IgD-negative memory B cell (primary cell): Measurements from ENCODE around the gene HYAL2. TPM values are rescaled to one million over a fixed set of nuclear protein-coding genes. Genes with fewer than 3 reads are reported as not detected.
A peak's percentile ranks its signal among the peaks of the same experiment; 100 is the strongest.

Experiments used
- H3K27ac Mint-ChIP-seq, 3 donors: one replicate each; pipeline ENCODE4 v1.8.0; 2020 to 2022; ENCODE audit warnings: mild to moderate bottlenecking in 3 of 3, mixed read lengths in 3 of 3, moderate library complexity in 1 of 3
- H3K27me3 Mint-ChIP-seq: one replicate; pipeline ENCODE4 v1.8.0; 2021; ENCODE audit warnings: mixed read lengths
- H3K36me3 Mint-ChIP-seq: one replicate; pipeline ENCODE4 v1.8.0; 2020; ENCODE audit warnings: mild to moderate bottlenecking, mixed read lengths
- H3K4me1 Mint-ChIP-seq, 3 donors: one replicate each; pipeline ENCODE4 v1.8.0; 2020 to 2022; ENCODE audit warnings: mixed read lengths in 3 of 3, mild to moderate bottlenecking in 1 of 3
- H3K4me3 Mint-ChIP-seq, 4 donors: one replicate each; pipeline ENCODE4 v1.8.0; 2020 to 2022; ENCODE audit warnings: mild to moderate bottlenecking in 4 of 4, mixed read lengths in 4 of 4, moderate library complexity in 3 of 4
- H3K9me3 Mint-ChIP-seq, 3 donors: one replicate each; pipeline ENCODE4 v1.8.0; 2020 to 2021; ENCODE audit warnings: mixed read lengths in 3 of 3, mild to moderate bottlenecking in 1 of 3
- polyA plus RNA-seq: library from polyadenylated mRNA; unstranded; fragments of 300-500 nt; fragmentation: Illumina TruSeq; gene quantifications from one replicate; pipeline ENCODE4 v1.2.3, GENCODE V29; 2021

HYAL2 gene, protein sequence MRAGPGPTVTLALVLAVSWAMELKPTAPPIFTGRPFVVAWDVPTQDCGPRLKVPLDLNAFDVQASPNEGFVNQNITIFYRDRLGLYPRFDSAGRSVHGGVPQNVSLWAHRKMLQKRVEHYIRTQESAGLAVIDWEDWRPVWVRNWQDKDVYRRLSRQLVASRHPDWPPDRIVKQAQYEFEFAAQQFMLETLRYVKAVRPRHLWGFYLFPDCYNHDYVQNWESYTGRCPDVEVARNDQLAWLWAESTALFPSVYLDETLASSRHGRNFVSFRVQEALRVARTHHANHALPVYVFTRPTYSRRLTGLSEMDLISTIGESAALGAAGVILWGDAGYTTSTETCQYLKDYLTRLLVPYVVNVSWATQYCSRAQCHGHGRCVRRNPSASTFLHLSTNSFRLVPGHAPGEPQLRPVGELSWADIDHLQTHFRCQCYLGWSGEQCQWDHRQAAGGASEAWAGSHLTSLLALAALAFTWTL
- 7.3 TPM for polyA plus RNA-seq

DNA sequence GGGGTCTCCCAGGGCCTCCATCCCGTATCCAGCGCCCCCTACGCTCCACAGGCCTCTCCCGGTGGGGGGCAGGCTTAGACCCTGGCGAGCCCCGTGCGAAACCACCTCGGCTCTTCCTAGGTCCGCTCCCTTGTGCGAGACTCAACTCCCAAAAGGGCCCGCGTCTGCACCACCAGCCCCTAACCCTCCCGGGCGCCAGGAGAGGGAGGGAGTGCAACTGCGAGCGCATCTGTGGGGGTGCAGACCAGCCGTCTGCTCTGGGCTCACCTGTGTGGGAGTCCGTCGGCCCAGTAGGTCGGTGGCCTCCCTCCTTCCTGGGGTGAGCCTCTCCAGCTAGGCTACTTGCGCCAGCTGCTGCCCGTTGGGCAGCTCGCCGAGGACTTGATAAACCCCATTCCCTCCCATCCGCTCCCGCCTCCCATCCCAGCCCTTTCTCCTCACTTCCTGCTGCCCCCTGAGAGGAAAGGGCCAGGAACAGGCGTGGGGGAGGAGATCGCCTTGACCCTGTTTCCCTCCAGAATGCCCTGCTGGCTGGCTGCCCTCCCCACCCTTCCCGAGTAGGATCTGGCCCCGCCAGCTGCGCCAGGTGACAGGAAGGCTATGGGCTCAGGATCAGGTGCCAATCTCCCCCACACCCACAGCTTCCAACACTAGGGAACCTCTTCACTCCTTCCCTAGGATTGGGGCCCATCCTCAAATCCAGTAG is at the start of gene HYAL2:
TSS of gene HYAL2 (minus strand) at position 360 of the 706 bp plus-strand sequence. CDS start 2,256 bp downstream, outside the sequence.
- no peaks in the 10 kb centered on the region for H3K9me3 Mint-ChIP-seq
- H3K4me3 Mint-ChIP-seq = peak within 1 kb of the TSS; percentile 84 to 96 (median 94)
- H3K4me1 Mint-ChIP-seq = peaks cover 15 to 31% (median 26%) of the 10 kb centered on the region in 3 donors
- peak within 1 kb of the TSS; percentile 89 to 96 (median 95) for H3K27ac Mint-ChIP-seq
- no peaks in the 10 kb centered on the region for H3K36me3 Mint-ChIP-seq
- H3K27me3 Mint-ChIP-seq = no peaks in the 10 kb centered on the region

DNA sequence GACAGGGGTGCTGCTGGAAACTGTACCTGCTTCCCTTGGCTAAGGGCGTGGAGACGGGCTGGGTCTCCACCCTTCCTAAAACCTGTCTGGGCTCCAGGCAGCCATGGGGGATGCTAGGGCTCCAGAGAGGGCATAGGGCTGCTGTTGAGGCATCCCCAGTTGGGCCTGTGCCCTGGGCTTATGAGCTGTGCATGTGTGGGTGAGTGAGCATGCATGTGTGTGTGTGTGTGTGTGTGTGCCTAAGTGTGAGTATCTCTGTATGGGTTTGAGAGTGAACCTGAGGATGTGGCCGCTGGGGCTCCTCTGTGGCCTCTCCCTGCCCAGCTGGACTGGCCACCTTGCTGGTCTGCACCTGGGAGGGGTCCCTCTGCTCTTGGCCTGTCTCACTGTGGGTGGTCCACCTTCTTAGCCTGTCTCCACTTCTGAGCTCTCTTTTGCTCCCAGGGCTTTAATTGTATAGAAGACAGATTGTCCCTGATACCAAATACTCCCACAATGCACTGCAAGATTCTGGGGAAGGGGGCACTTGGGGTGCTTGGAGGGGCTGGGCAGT is 48.7 kb upstream of the HYAL2 start:
- H3K27ac Mint-ChIP-seq = no peak overlapping the region
- H3K27me3 Mint-ChIP-seq = peaks cover 2% of the 10 kb centered on the region
- no peaks in the 10 kb centered on the region for H3K9me3 Mint-ChIP-seq
- no peak overlapping the region for H3K4me3 Mint-ChIP-seq
- H3K4me1 Mint-ChIP-seq = peaks cover 0 to 5% (median 5%) of the 10 kb centered on the region in 3 donors
- no peaks in the 10 kb centered on the region for H3K36me3 Mint-ChIP-seq

GRCh38 chr3:50370594-50370993 is 48.0 kb upstream of the HYAL2 start:
- Mint-ChIP-seq H3K36me3 (no peaks in the 10 kb centered on the region), H3K4me3 (peak overlapping the region in 1 of 4 donors; percentile 60), H3K27me3 (peaks cover 2% of the 10 kb centered on the region), H3K4me1 (peaks cover 0 to 8% (median 6%) of the 10 kb centered on the region in 3 donors), H3K27ac (no peak overlapping the region), H3K9me3 (no peaks in the 10 kb centered on the region)

DNA sequence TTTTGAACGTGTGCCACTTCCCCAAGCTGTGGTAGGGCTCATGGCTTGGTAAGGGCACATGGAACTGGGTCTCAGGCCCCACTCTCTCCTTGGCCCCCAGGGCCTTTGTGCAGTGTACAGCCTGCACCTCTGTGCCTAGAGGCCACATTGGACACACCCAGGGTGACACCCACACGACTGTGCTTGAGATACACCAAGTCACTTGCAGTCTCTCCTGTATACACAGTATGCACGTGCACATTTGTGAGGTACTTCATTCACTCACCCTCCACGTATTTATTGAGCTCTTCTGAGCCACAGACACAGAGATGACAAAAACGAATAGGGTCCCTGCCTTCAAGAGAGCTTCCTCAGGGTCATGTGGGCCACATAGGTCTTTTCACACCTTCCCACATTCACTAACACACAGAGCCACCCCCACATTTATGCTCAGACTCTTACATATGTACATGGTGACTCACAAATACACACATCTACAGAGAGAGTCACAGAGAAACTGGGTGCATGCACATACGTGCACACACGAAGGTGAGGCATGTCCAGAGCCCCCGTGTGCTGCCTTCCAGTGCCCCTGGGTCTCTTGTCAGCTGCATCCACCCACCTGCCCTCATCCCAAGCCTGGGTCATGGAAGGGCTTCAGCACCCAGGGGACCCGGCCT is 46.6 kb upstream of the HYAL2 start:
- H3K9me3 Mint-ChIP-seq = no peaks in the 10 kb centered on the region
- no peaks in the 10 kb centered on the region for H3K36me3 Mint-ChIP-seq
- peaks cover 2% of the 10 kb centered on the region for H3K27me3 Mint-ChIP-seq
- no peak overlapping the region for H3K27ac Mint-ChIP-seq
- H3K4me1 Mint-ChIP-seq = peaks cover 0 to 11% (median 6%) of the 10 kb centered on the region in 3 donors
- H3K4me3 Mint-ChIP-seq = peak overlapping the region in 1 of 4 donors; percentile 58

DNA sequence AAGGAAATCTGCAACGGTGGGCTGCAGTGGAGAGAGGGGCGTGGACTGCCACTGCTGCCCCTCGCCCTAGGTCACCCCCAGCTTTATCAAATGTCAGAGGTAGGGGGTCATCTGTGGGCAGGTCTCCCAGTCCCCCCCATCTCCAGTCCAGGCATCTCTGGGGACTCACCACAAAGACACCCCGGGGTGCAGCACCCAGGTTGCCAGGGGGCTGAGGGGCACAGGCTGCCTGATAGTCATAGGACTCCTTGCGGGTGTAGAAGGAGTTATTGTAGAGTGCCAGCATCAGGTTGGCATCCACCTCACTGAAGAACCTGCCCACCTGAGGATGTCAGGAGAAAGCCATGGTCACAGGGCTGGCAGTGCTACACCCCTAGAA is 43.3 kb upstream of the HYAL2 start:
- Mint-ChIP-seq H3K4me1 (peaks cover 0 to 10% (median 6%) of the 10 kb centered on the region in 3 donors), H3K27ac (peak overlapping the region in 2 of 3 donors; percentile 89 to 90), H3K27me3 (peaks cover 2% of the 10 kb centered on the region), H3K36me3 (no peaks in the 10 kb centered on the region), H3K9me3 (no peaks in the 10 kb centered on the region), H3K4me3 (peak overlapping the region; percentile 86 to 95 (median 90))

- Mint-ChIP-seq H3K4me3 (peak overlapping the region; percentile 86 to 95 (median 90)), H3K27ac (peak overlapping the region; percentile 73 to 90 (median 89)), H3K9me3 (no peaks in the 10 kb centered on the region), H3K27me3 (peaks cover 2% of the 10 kb centered on the region), H3K36me3 (no peaks in the 10 kb centered on the region), H3K4me1 (peaks cover 0 to 10% (median 6%) of the 10 kb centered on the region in 3 donors)
These were observed 42.7 kb upstream of the HYAL2 start for GRCh38 chr3:50365080-50365841.

GRCh38 chr3:50364573-50365079 is 42.1 kb upstream of the HYAL2 start:
- H3K4me3 Mint-ChIP-seq = peak overlapping the region; percentile 86 to 95 (median 90)
- peak overlapping the region in 1 of 3 donors; percentile 89 for H3K27ac Mint-ChIP-seq
- H3K27me3 Mint-ChIP-seq = peaks cover 2% of the 10 kb centered on the region
- H3K4me1 Mint-ChIP-seq = peaks cover 4 to 11% (median 7%) of the 10 kb centered on the region in 3 donors
- no peaks in the 10 kb centered on the region for H3K9me3 Mint-ChIP-seq
- no peaks in the 10 kb centered on the region for H3K36me3 Mint-ChIP-seq

DNA sequence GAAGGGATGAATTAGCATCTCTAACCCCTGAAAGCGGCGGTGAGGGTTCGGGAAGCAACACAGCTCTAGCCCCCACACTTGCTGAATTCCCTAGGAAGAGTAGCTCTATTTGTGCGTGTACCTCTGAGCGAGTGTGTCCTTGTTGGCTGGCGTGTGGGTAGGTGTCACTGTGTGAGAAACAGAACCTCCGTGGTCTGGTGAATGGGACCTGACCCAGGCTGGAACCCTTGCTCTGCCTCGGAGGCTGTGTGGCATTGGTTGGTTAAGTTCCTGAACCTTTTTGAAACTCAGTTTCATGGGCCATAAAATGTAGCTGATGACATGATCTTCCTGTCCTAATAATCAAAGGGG is 37.2 kb upstream of the HYAL2 start:
- no peaks in the 10 kb centered on the region for H3K9me3 Mint-ChIP-seq
- peaks cover 24 to 28% (median 27%) of the 10 kb centered on the region in 3 donors for H3K4me1 Mint-ChIP-seq

GRCh38 chr3:50358911-50359759 is 36.6 kb upstream of the HYAL2 start, which contains the start of gene TMEM115:
Gene TMEM115 (minus strand): TSS chr3:50359521. CDS start chr3:50359063, 458 bp downstream.
- H3K36me3 Mint-ChIP-seq = no peaks in the 10 kb centered on the region
- no peaks in the 10 kb centered on the region for H3K9me3 Mint-ChIP-seq
- H3K27me3 Mint-ChIP-seq = no peaks in the 10 kb centered on the region
- H3K4me1 Mint-ChIP-seq = peaks cover 24 to 28% (median 27%) of the 10 kb centered on the region in 3 donors
- peak within 1 kb of the TSS; percentile 91 to 94 (median 94) for H3K27ac Mint-ChIP-seq
- H3K4me3 Mint-ChIP-seq = peak within 1 kb of the TSS; percentile 97 to 99 (median 97)

More for the DNA sequence above, 37.2 kb upstream of the HYAL2 start:
- Mint-ChIP-seq H3K27ac (peak overlapping the region; percentile 91 to 94 (median 94)), H3K36me3 (no peaks in the 10 kb centered on the region), H3K4me3 (peak overlapping the region; percentile 97 to 99 (median 97)), H3K27me3 (no peaks in the 10 kb centered on the region)

DNA sequence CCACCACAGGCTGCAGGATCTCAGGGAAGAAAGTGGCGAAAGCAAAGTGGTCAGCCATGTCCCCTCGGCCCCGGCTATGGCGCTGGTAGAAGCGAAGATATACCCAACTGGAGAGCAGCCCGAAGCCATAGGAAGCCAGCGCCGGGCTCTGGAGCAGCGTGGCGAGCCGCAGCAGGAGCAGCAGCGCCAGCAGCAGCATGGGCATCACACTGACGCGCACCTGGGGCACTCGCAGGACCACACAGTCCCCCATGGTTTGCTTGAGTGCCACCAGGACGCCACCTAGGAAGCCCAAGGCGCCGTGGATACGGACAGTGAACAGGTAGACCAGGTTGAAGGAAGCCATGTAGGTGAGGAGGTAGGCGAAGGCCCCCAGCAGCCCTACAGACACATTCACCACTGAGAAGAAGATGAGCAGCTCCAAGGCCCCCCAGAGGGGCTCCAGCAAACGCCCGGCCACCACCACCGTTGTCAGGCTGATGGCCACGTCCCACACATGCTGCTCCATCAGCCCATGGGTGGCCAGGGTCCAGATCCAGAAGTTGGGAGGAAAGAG is 35.9 kb upstream of the HYAL2 start:
- no peaks in the 10 kb centered on the region for H3K9me3 Mint-ChIP-seq
- H3K27ac Mint-ChIP-seq = peak overlapping the region in 1 of 3 donors; percentile 93
- no peaks in the 10 kb centered on the region for H3K36me3 Mint-ChIP-seq
- H3K4me1 Mint-ChIP-seq = peaks cover 24 to 28% (median 27%) of the 10 kb centered on the region in 3 donors
- H3K27me3 Mint-ChIP-seq = no peaks in the 10 kb centered on the region
- H3K4me3 Mint-ChIP-seq = peak overlapping the region; percentile 87 to 97 (median 97)

GRCh38 chr3:50357481-50357880 is 34.9 kb upstream of the HYAL2 start:
- no peaks in the 10 kb centered on the region for H3K9me3 Mint-ChIP-seq
- no peaks in the 10 kb centered on the region for H3K36me3 Mint-ChIP-seq
- no peaks in the 10 kb centered on the region for H3K27me3 Mint-ChIP-seq
- H3K27ac Mint-ChIP-seq = peak overlapping the region in 1 of 3 donors; percentile 18
- H3K4me3 Mint-ChIP-seq = peak overlapping the region; percentile 69 to 97 (median 92)
- peaks cover 27 to 30% (median 28%) of the 10 kb centered on the region in 3 donors for H3K4me1 Mint-ChIP-seq

GRCh38 chr3:50356553-50356952 is 34.0 kb upstream of the HYAL2 start:
- Mint-ChIP-seq H3K4me1 (peaks cover 27 to 31% (median 28%) of the 10 kb centered on the region in 3 donors), H3K36me3 (no peaks in the 10 kb centered on the region), H3K27me3 (no peaks in the 10 kb centered on the region), H3K27ac (peak overlapping the region in 1 of 3 donors; percentile 78), H3K4me3 (peak overlapping the region in 3 of 4 donors; percentile 63 to 84 (median 69)), H3K9me3 (no peaks in the 10 kb centered on the region)
